Neural cell (in vitro differentiated cells): Measurements from ENCODE around the gene PP2D1.

Source experiments
- EP300 ChIP-seq: fragments of 450-650 bp; conservative IDR thresholded peaks from 2 replicates; pipeline ENCODE4 v1.6.1; 2014; ENCODE audit warnings: antibody characterized with exemption, mild to moderate bottlenecking, moderate library complexity; ENCODE audit not compliant: poor library complexity, severe bottlenecking
- EZH2 ChIP-seq: fragments of 200-600, 300-800 bp; shearing (Covaris generic), sonication (generic); IDR thresholded peaks from 2 replicates; pipeline ENCODE4 v1.6.1; 2014; ENCODE audit warnings: antibody characterized with exemption, low read length, borderline replicate concordance, mild to moderate bottlenecking; ENCODE audit not compliant: insufficient read depth, poor library complexity, severe bottlenecking
- MXI1 ChIP-seq: fragments of 450-650 bp; conservative IDR thresholded peaks from 2 replicates; pipeline ENCODE4 v1.6.1; 2014; ENCODE audit warnings: antibody characterized with exemption, mild to moderate bottlenecking; ENCODE audit not compliant: poor library complexity, severe bottlenecking
- POLR2AphosphoS5 ChIP-seq: IDR thresholded peaks from 2 replicates; pipeline ENCODE4 v1.6.1; 2012
- RAD21 ChIP-seq: fragments of 450-650 bp; conservative IDR thresholded peaks from 2 replicates; pipeline ENCODE4 v1.6.1; 2014; ENCODE audit warnings: antibody characterized with exemption, mild to moderate bottlenecking, moderate library complexity
- SMC3 ChIP-seq: fragments of 450-650 bp; conservative IDR thresholded peaks from 2 replicates; pipeline ENCODE4 v1.6.1; 2014; ENCODE audit warnings: antibody characterized with exemption, mild to moderate bottlenecking, moderate library complexity; ENCODE audit not compliant: poor library complexity
- TAF1 ChIP-seq: IDR thresholded peaks from 2 replicates; pipeline ENCODE4 v1.6.1; 2012; ENCODE audit warnings: low read depth
- TF ChIP-seq, protein P1 (sequence below): fragments of 450-650 bp; IDR thresholded peaks from 2 replicates; pipeline ENCODE4 v1.5.1; 2014; ENCODE audit warnings: antibody characterized with exemption, mild to moderate bottlenecking, moderate library complexity; ENCODE audit not compliant: poor library complexity, severe bottlenecking
- TF ChIP-seq, protein P2 (sequence below): IDR thresholded peaks from 2 replicates; pipeline ENCODE4 v1.6.1; 2012; ENCODE audit warnings: borderline replicate concordance

DNA sequence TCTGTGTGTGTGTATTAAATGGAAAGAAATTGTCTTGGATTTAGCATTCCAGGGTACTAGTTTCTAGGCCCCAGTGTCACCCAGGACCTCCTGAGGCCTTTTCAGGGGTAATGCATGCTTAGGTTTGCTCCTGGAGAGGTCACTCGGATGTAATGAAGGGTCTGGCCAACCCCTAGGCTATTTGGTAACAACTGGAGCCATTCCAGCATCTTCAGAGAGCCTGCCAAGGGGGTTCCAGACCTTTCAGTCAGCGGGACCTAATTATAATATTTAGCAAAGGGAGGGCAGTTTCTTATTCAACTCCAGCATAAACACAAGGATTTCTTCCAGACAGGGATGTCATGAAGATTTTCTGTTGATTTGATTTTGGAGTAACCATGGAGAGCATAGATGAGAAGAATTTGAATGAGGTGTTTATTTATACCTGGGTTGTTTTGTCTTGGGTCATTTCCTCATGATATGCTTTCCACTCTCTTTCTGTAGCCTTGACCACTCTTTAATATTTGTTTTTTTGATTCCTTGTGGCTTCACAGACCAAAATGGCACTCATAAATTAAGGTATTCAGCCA lies 45.6 kb upstream of the PP2D1 start:
- TF ChIP-seq EP300 (no peak), POLR2AphosphoS5 (no peak), EZH2 (no peak), RAD21 (no peak), MXI1 (no peak), TAF1 (no peak), SMC3 (no peak)
- TF ChIP-seq, protein P1, sequence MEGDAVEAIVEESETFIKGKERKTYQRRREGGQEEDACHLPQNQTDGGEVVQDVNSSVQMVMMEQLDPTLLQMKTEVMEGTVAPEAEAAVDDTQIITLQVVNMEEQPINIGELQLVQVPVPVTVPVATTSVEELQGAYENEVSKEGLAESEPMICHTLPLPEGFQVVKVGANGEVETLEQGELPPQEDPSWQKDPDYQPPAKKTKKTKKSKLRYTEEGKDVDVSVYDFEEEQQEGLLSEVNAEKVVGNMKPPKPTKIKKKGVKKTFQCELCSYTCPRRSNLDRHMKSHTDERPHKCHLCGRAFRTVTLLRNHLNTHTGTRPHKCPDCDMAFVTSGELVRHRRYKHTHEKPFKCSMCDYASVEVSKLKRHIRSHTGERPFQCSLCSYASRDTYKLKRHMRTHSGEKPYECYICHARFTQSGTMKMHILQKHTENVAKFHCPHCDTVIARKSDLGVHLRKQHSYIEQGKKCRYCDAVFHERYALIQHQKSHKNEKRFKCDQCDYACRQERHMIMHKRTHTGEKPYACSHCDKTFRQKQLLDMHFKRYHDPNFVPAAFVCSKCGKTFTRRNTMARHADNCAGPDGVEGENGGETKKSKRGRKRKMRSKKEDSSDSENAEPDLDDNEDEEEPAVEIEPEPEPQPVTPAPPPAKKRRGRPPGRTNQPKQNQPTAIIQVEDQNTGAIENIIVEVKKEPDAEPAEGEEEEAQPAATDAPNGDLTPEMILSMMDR = no peak
- TF ChIP-seq, protein P2, sequence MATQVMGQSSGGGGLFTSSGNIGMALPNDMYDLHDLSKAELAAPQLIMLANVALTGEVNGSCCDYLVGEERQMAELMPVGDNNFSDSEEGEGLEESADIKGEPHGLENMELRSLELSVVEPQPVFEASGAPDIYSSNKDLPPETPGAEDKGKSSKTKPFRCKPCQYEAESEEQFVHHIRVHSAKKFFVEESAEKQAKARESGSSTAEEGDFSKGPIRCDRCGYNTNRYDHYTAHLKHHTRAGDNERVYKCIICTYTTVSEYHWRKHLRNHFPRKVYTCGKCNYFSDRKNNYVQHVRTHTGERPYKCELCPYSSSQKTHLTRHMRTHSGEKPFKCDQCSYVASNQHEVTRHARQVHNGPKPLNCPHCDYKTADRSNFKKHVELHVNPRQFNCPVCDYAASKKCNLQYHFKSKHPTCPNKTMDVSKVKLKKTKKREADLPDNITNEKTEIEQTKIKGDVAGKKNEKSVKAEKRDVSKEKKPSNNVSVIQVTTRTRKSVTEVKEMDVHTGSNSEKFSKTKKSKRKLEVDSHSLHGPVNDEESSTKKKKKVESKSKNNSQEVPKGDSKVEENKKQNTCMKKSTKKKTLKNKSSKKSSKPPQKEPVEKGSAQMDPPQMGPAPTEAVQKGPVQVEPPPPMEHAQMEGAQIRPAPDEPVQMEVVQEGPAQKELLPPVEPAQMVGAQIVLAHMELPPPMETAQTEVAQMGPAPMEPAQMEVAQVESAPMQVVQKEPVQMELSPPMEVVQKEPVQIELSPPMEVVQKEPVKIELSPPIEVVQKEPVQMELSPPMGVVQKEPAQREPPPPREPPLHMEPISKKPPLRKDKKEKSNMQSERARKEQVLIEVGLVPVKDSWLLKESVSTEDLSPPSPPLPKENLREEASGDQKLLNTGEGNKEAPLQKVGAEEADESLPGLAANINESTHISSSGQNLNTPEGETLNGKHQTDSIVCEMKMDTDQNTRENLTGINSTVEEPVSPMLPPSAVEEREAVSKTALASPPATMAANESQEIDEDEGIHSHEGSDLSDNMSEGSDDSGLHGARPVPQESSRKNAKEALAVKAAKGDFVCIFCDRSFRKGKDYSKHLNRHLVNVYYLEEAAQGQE = peak; percentile 26
